OCI-LY3 (cell line): ENCODE data around the gene NACC1.
A peak's percentile ranks its signal among the peaks of the same experiment; 100 is the strongest.

Experiments used
- H2AFZ ChIP-seq: fragments of 200-600, 300-600 bp; shearing (Covaris generic); 2 replicates; pipeline ENCODE4 v1.6.0; 2014; ENCODE audit warnings: antibody characterized with exemption, low read depth, low read length
- H3K27ac ChIP-seq: fragments of 200-600, 300-600 bp; sonication (generic); 2 replicates; pipeline ENCODE4 v1.5.1; 2014; ENCODE audit warnings: mild to moderate bottlenecking, low read length, moderate library complexity, mixed read lengths
- H3K27me3 ChIP-seq: fragments of 200-600, 300-600 bp; sonication (generic); 2 replicates; pipeline ENCODE4 v1.6.1; 2014; ENCODE audit warnings: low read depth, low read length, mixed read lengths
- H3K36me3 ChIP-seq: fragments of 200-600, 300-600 bp; sonication (generic); replicated peaks from 2 replicates; pipeline ENCODE3; 2014; ENCODE audit warnings: low read depth, low read length, mixed read lengths
- H3K4me1 ChIP-seq: fragments of 300-600, 200-600 bp; sonication (generic); 2 replicates; pipeline ENCODE4 v1.6.1; 2014; ENCODE audit warnings: low read length, mixed read lengths
- H3K4me2 ChIP-seq: fragments of 200-600, 300-600 bp; sonication (generic); 2 replicates; pipeline ENCODE4 v1.6.1; 2014; ENCODE audit warnings: low read length, mixed read lengths
- H3K4me3 ChIP-seq: fragments of 300-600, 200-600 bp; sonication (generic); 2 replicates; pipeline ENCODE4 v1.5.1; 2014; ENCODE audit warnings: antibody characterized with exemption, mild to moderate bottlenecking, low read length, moderate library complexity
- H3K79me2 ChIP-seq: fragments of 300-600, 200-600 bp; shearing (Covaris generic); 2 replicates; pipeline ENCODE4 v1.6.1; 2014; ENCODE audit warnings: mild to moderate bottlenecking, low read length, mixed read lengths
- H3K9ac ChIP-seq: fragments of 300-600, 200-600 bp; shearing (Covaris generic); 2 replicates; pipeline ENCODE4 v1.6.0; 2014; ENCODE audit warnings: mild to moderate bottlenecking, low read length, moderate library complexity
- H3K9me3 ChIP-seq: fragments of 200-600, 300-600 bp; shearing (Covaris generic); 2 replicates; pipeline ENCODE4 v1.6.1; 2014; ENCODE audit warnings: low read length, mixed read lengths; ENCODE audit not compliant: insufficient read depth
- H4K20me1 ChIP-seq: fragments of 200-600, 300-600 bp; sonication (generic); 2 replicates; pipeline ENCODE4 v1.6.1; 2016; ENCODE audit warnings: low read length, mixed read lengths; ENCODE audit not compliant: insufficient read depth
- EZH2phosphoT487 ChIP-seq: fragments of 200-600 bp; shearing (Covaris generic); IDR thresholded peaks from 2 replicates; pipeline ENCODE4 v1.6.1; 2018; ENCODE audit warnings: antibody characterized with exemption, mixed run types, low read depth
- TF ChIP-seq, protein P1 (sequence below): fragments of 200-600, 300-600 bp; sonication (generic); IDR thresholded peaks from 2 replicates; pipeline ENCODE4 v1.5.1; 2014; ENCODE audit warnings: antibody characterized with exemption, low read length, low read depth

Gene NACC1

DNA sequence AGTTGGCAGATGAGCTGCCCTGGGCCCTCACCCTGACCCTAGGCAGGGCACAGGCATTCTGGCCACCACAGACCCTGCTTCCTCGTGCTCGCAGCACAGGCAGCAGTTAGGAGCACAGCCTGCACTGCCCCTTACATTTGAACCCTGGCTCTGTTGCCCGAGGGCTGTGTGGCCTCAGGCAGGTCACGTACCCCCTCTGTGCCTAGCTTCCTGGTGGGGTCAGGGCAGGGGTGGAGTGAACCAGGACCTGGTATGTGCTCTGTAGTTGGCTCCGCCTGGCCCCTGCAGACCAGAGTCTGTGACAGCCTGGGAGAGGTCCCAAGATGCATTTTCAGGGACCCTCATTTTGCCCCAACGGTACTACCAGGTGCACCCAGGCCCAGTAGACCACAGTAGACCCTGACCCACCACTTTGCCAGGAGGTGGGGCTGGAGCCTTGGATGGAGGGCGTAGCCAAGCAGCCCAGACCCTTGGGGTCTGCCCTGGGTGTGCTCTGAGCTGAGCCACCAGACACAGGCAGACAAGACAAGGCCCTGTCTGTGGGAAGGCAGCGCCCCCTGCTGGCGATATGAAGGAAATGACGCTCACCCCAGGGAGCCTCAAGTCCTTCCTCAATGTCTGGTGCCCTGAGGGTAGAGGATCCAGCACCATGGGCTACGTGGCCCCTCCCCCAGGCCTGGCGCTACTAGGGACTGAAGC lies 24.5 kb upstream of the NACC1 start:
- Histone ChIP-seq H3K4me3 (peak overlapping the region; percentile 69; the same call in 1 of the 2 replicates), H2AFZ (no peak overlapping the region), H4K20me1 (no peaks in the 10 kb centered on the region), H3K27ac (no peak overlapping the region), H3K4me1 (peaks cover 25% of the 10 kb centered on the region), H3K79me2 (no peaks in the 10 kb centered on the region), H3K36me3 (peaks cover under 1% of the 10 kb centered on the region), H3K9me3 (no peaks in the 10 kb centered on the region), H3K27me3 (no peaks in the 10 kb centered on the region), H3K9ac (no peak overlapping the region; the same call in 1 of the 2 replicates), H3K4me2 (peak overlapping the region; percentile 89)
- no peak for TF ChIP-seq EZH2phosphoT487
- TF ChIP-seq, protein P1, sequence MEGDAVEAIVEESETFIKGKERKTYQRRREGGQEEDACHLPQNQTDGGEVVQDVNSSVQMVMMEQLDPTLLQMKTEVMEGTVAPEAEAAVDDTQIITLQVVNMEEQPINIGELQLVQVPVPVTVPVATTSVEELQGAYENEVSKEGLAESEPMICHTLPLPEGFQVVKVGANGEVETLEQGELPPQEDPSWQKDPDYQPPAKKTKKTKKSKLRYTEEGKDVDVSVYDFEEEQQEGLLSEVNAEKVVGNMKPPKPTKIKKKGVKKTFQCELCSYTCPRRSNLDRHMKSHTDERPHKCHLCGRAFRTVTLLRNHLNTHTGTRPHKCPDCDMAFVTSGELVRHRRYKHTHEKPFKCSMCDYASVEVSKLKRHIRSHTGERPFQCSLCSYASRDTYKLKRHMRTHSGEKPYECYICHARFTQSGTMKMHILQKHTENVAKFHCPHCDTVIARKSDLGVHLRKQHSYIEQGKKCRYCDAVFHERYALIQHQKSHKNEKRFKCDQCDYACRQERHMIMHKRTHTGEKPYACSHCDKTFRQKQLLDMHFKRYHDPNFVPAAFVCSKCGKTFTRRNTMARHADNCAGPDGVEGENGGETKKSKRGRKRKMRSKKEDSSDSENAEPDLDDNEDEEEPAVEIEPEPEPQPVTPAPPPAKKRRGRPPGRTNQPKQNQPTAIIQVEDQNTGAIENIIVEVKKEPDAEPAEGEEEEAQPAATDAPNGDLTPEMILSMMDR: peak; percentile 95

DNA sequence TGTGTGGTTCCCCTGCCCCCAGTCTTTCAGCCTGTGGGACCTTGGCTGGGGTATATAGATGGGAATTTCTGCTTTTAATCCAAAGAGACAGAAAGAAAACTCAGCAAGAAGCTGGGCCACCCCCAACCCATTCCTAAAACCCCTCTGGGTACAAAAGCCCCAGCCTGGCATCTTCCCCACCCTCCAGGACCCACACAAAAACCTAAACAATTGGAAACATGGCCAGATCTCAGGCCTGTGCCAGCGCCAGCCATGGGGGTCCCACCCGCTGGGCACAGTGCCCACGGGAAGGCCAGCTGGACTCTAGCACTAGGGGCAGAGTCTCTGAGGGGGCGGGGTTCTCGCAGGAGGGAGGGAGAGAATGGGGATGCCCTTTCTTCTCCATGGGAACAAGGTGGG lies 24.0 kb upstream of the NACC1 start:
- no peak overlapping the region for H2AFZ ChIP-seq
- peak overlapping the region; percentile 89 for H3K4me2 ChIP-seq
- H3K36me3 ChIP-seq: peaks cover 5% of the 10 kb centered on the region
- no peaks in the 10 kb centered on the region for H3K9me3 ChIP-seq
- H3K27ac ChIP-seq: peak overlapping the region; percentile 17; the same call in 1 of the 2 replicates
- H3K79me2 ChIP-seq: no peaks in the 10 kb centered on the region
- H3K9ac ChIP-seq: no peak overlapping the region; the same call in 1 of the 2 replicates
- H3K27me3 ChIP-seq: no peaks in the 10 kb centered on the region
- TF ChIP-seq EZH2phosphoT487: no peak
- TF ChIP-seq, protein P1: no peak
- H4K20me1 ChIP-seq: no peaks in the 10 kb centered on the region
- peak overlapping the region; percentile 69 for H3K4me3 ChIP-seq
- peaks cover 25% of the 10 kb centered on the region for H3K4me1 ChIP-seq

DNA sequence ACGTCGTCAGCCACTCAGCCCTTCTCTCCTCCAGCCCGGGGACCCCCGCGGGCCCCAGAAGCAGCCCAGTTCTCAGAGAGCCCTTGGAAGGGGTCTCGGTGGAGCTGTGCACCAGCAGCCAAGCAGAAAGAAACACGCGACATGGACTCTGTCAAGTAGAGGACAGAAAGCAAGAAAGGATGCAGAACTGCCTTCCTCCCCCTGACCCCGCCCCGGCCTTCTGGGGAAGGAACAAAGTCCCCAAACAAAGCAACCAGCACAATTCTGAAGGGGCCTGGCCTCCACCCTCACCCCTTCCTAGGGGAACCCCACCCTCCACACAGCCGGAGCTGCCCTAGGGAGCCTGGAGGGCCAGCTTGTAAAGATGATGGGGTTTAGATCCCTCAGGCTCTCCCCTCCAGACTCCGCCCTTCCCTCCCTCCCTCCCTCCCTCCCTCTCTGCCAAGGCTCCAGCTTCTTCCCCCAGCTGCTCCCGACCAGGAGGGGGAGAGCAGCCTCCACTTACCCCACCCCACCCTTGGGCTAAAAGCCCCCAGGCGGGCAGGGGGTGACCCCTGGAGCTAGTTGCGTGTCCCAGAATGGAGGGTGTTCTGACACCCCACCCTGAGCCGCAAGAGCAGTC lies 23.2 kb upstream of the NACC1 start:
- Histone ChIP-seq H3K36me3 (peaks cover 10% of the 10 kb centered on the region), H4K20me1 (no peaks in the 10 kb centered on the region), H3K9me3 (no peaks in the 10 kb centered on the region), H3K4me2 (peak overlapping the region; percentile 89), H3K4me1 (peaks cover 28% of the 10 kb centered on the region), H3K4me3 (peak overlapping the region; percentile 69), H2AFZ (peak overlapping the region; percentile 47; the same call in 1 of the 2 replicates), H3K27ac (peak overlapping the region; percentile 17; the same call in 1 of the 2 replicates), H3K9ac (peak overlapping the region; percentile 51), H3K79me2 (no peaks in the 10 kb centered on the region), H3K27me3 (no peaks in the 10 kb centered on the region)
- TF ChIP-seq EZH2phosphoT487: no peak
- TF ChIP-seq, protein P1: no peak

DNA sequence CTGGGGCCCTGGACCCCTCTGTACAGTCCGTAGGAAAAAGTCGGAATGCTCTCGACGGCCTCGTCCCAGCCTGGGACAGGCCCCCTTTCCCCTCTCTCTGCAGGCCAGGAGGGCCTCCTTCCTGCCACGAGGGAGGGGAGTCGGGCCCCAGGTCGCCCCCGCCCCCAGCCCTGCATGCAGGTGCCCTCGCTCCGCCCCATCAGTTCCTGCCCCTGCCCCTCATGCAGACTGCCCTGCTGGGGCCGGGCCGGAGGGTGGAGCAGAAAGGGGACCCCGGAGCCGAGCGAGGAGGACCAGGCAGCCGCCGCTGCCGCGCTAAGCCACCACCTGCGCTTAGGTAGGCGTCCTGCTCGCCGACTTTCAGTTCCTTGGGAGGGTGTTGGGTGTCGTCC lies 22.7 kb upstream of the NACC1 start:
- no peaks in the 10 kb centered on the region for H3K79me2 ChIP-seq
- no peak overlapping the region; the same call in 1 of the 2 replicates for H3K27ac ChIP-seq
- peak overlapping the region; percentile 89 for H3K4me2 ChIP-seq
- no peak overlapping the region for H2AFZ ChIP-seq
- no peak for TF ChIP-seq EZH2phosphoT487
- TF ChIP-seq, protein P1: no peak
- peaks cover 15% of the 10 kb centered on the region for H3K36me3 ChIP-seq
- H3K9me3 ChIP-seq: no peaks in the 10 kb centered on the region
- peak overlapping the region; percentile 69 for H3K4me3 ChIP-seq
- peaks cover 4% of the 10 kb centered on the region; the same call in 1 of the 2 replicates for H4K20me1 ChIP-seq
- peak overlapping the region; percentile 51 for H3K9ac ChIP-seq
- H3K4me1 ChIP-seq: peaks cover 34% of the 10 kb centered on the region
- H3K27me3 ChIP-seq: no peaks in the 10 kb centered on the region
